IMR-90 (cell line): ENCODE measurements around the gene CADM3. TPM values are rescaled to one million over a fixed set of nuclear protein-coding genes. Genes with fewer than 3 reads are reported as not detected.

ENCODE experiments used
- ATAC-seq: fragments of 200-7000 bp; cut with Tn5 transposase; 2 replicates; pipeline ENCODE4 v1.9.1; 2020; ENCODE audit warnings: low read depth, mild to moderate bottlenecking, moderate library complexity
- BruUV-seq: library from RNA; stranded (reverse); fragments of 400-500 nt; replicated peaks from 2 replicates; lab custom pipeline; 2021; lab: Mats Ljungman, UMichigan
- CTCF ChIA-PET: fragments of 300-600 bp; formaldehyde crosslinking; extraction: SDS; loops from one replicate; lab custom pipeline; 2021; ENCODE audit warnings: antibody characterized with exemption; lab: Yijun Ruan, JAX
- POLR2A ChIA-PET: fragments of 300-600 bp; sonication (Branson Sonifier 250); formaldehyde crosslinking; loops from one replicate; lab custom pipeline; 2022; ENCODE audit warnings: antibody characterized with exemption; ENCODE audit not compliant: unreplicated experiment; lab: Charles Lee
- DNase-seq: peaks from one replicate; pipeline ENCODE4 v3.0.0; 2013
- H2AFZ ChIP-seq: replicated peaks from 2 replicates; pipeline ENCODE3; 2013; ENCODE audit warnings: low read length, mild to moderate bottlenecking; ENCODE audit not compliant: poor library complexity
- H2AK5ac ChIP-seq: 2 replicates; pipeline ENCODE4 v1.6.1; 2013; ENCODE audit warnings: low read depth, low read length, inconsistent platforms
- H2AK9ac ChIP-seq: replicated peaks from 2 replicates; pipeline ENCODE3; 2013; ENCODE audit warnings: mild to moderate bottlenecking, low read depth, low read length, moderate library complexity; ENCODE audit not compliant: poor library complexity
- H2BK120ac ChIP-seq: 2 replicates; pipeline ENCODE4 v1.6.1; 2013; ENCODE audit warnings: low read depth, low read length, inconsistent platforms
- H2BK15ac ChIP-seq: 3 replicates; pipeline ENCODE4 v1.6.1; 2013; ENCODE audit warnings: low read depth, low read length, inconsistent platforms
- H2BK20ac ChIP-seq: 2 replicates; pipeline ENCODE4 v1.6.1; 2013; ENCODE audit warnings: low read depth, mild to moderate bottlenecking, inconsistent platforms, low read length, moderate library complexity
- H2BK5ac ChIP-seq: 2 replicates; pipeline ENCODE4 v1.6.1; 2013; ENCODE audit warnings: mild to moderate bottlenecking, low read depth, low read length, inconsistent platforms; ENCODE audit not compliant: poor library complexity, severe bottlenecking
- H3K14ac ChIP-seq: replicated peaks from 2 replicates; pipeline ENCODE4 v1.6.1; 2013; ENCODE audit warnings: low read depth, low read length, inconsistent platforms
- H3K18ac ChIP-seq: 2 replicates; pipeline ENCODE4 v1.6.1; 2013; ENCODE audit warnings: low read depth, low read length, control low read depth
- H3K23ac ChIP-seq: 2 replicates; pipeline ENCODE4 v1.6.1; 2013; ENCODE audit warnings: low read depth, low read length, inconsistent platforms
- H3K27ac ChIP-seq: 2 replicates; pipeline ENCODE4 v1.5.1; 2013; ENCODE audit warnings: mild to moderate bottlenecking, control low read depth, low read length; ENCODE audit not compliant: insufficient read depth
- H3K27me3 ChIP-seq: 2 replicates; pipeline ENCODE4 v1.6.1; 2013; ENCODE audit warnings: low read length; ENCODE audit not compliant: control insufficient read depth, insufficient read depth
- H3K36me3 ChIP-seq: 2 replicates; pipeline ENCODE4 v1.6.1; 2013; ENCODE audit warnings: low read length, mixed read lengths; ENCODE audit not compliant: control insufficient read depth, insufficient read depth
- H3K4ac ChIP-seq: 2 replicates; pipeline ENCODE4 v1.6.1; 2013; ENCODE audit warnings: low read depth, low read length, inconsistent platforms
- H3K4me1 ChIP-seq: 2 replicates; pipeline ENCODE4 v1.6.1; 2013; ENCODE audit warnings: low read length, mixed read lengths; ENCODE audit not compliant: control insufficient read depth, insufficient read depth
- H3K4me2 ChIP-seq: 2 replicates; pipeline ENCODE4 v1.6.1; 2013; ENCODE audit warnings: low read depth, mild to moderate bottlenecking, control low read depth, low read length, moderate library complexity
- H3K4me3 ChIP-seq: 2 replicates; pipeline ENCODE4 v1.5.1; 2013; ENCODE audit warnings: low read depth, mild to moderate bottlenecking, control low read depth, low read length, moderate library complexity; ENCODE audit not compliant: insufficient read depth
- H3K56ac ChIP-seq: 2 replicates; pipeline ENCODE4 v1.6.1; 2013; ENCODE audit warnings: low read length, inconsistent platforms; ENCODE audit not compliant: insufficient read depth; ENCODE audit errors: extremely low read depth
- H3K79me1 ChIP-seq, 2 experiments: 2 replicates each; pipeline ENCODE4 v1.6.1; 2013; ENCODE audit warnings: low read length in 2 of 2, inconsistent platforms in 1 of 2, low read depth in 1 of 2
- H3K9ac ChIP-seq: 2 replicates; pipeline ENCODE4 v1.6.1; 2013; ENCODE audit warnings: low read depth, low read length, control low read depth
- H3K9me1 ChIP-seq: 2 replicates; pipeline ENCODE4 v1.6.1; 2013; ENCODE audit warnings: low read length, inconsistent platforms; ENCODE audit not compliant: insufficient read depth
- H3K9me3 ChIP-seq: 2 replicates; pipeline ENCODE4 v1.6.1; 2013; ENCODE audit warnings: low read length; ENCODE audit not compliant: control insufficient read depth, insufficient read depth
- H4K20me1 ChIP-seq: 2 replicates; pipeline ENCODE4 v1.6.1; 2013; ENCODE audit warnings: low read length, inconsistent platforms; ENCODE audit not compliant: insufficient read depth
- H4K5ac ChIP-seq: 2 replicates; pipeline ENCODE4 v1.6.1; 2013; ENCODE audit warnings: mild to moderate bottlenecking, low read depth, low read length, control low read depth
- H4K8ac ChIP-seq, 2 experiments: 2 replicates each; pipeline ENCODE4 v1.6.1; 2013; ENCODE audit warnings: low read depth in 2 of 2, low read length in 2 of 2, control low read depth in 1 of 2, inconsistent platforms in 1 of 2
- H4K91ac ChIP-seq: 2 replicates; pipeline ENCODE4 v1.6.1; 2013; ENCODE audit warnings: low read depth, low read length, inconsistent platforms; ENCODE audit not compliant: insufficient read depth
- BHLHE40 ChIP-seq: fragments of 150-350 bp; IDR thresholded peaks from 2 replicates; pipeline ENCODE4 v1.6.1; 2016; ENCODE audit warnings: mild to moderate bottlenecking, low read depth, low read length
- CEBPB ChIP-seq: IDR thresholded peaks from 2 replicates; pipeline ENCODE4 v1.6.1; 2012; ENCODE audit warnings: low read depth, low read length, improper control_type of control experiment
- CHD1 ChIP-seq: IDR thresholded peaks from 2 replicates; pipeline ENCODE4 v1.6.1; 2012; ENCODE audit warnings: low read depth, low read length, improper control_type of control experiment
- CTCF ChIP-seq: conservative IDR thresholded peaks from 2 replicates; pipeline ENCODE4 v1.5.1; 2012; ENCODE audit warnings: mild to moderate bottlenecking, low read depth, low read length, improper control_type of control experiment
- ELK1 ChIP-seq: fragments of 150-350 bp; IDR thresholded peaks from 2 replicates; pipeline ENCODE4 v1.6.1; 2016; ENCODE audit warnings: low read depth, mild to moderate bottlenecking, low read length, moderate library complexity, borderline replicate concordance
- FOS ChIP-seq: fragments of 150-350 bp; IDR thresholded peaks from 2 replicates; pipeline ENCODE4 v1.6.1; 2016; ENCODE audit warnings: low read depth, low read length
- MAFK ChIP-seq: IDR thresholded peaks from 2 replicates; pipeline ENCODE4 v1.6.1; 2012; ENCODE audit warnings: low read depth, low read length, improper control_type of control experiment
- MAZ ChIP-seq: IDR thresholded peaks from 2 replicates; pipeline ENCODE4 v1.6.1; 2012; ENCODE audit warnings: low read depth, mild to moderate bottlenecking, low read length, improper control_type of control experiment, moderate library complexity, borderline replicate concordance
- MXI1 ChIP-seq: IDR thresholded peaks from 2 replicates; pipeline ENCODE4 v1.6.1; 2012; ENCODE audit warnings: low read depth, mild to moderate bottlenecking, low read length, moderate library complexity, borderline replicate concordance
- NFE2L2 ChIP-seq: fragments of 150-350 bp; IDR thresholded peaks from 2 replicates; pipeline ENCODE4 v1.6.1; 2016; ENCODE audit warnings: low read depth, mild to moderate bottlenecking, low read length
- POLR2A ChIP-seq: IDR thresholded peaks from 2 replicates; pipeline ENCODE4 v1.6.1; 2012; ENCODE audit warnings: mild to moderate bottlenecking, low read depth, low read length
- RAD21 ChIP-seq: IDR thresholded peaks from 2 replicates; pipeline ENCODE4 v1.6.1; 2012; ENCODE audit warnings: low read length, improper control_type of control experiment
- RCOR1 ChIP-seq: IDR thresholded peaks from 2 replicates; pipeline ENCODE4 v1.6.1; 2012; ENCODE audit warnings: mild to moderate bottlenecking, low read length, improper control_type of control experiment; ENCODE audit not compliant: insufficient replicate concordance
- RFX5 ChIP-seq: IDR thresholded peaks from 2 replicates; pipeline ENCODE4 v1.8.0; 2012; ENCODE audit warnings: low read depth, mild to moderate bottlenecking, low read length, moderate library complexity
- SMC3 ChIP-seq: fragments of 150-350 bp; IDR thresholded peaks from 2 replicates; pipeline ENCODE4 v1.6.1; 2016; ENCODE audit warnings: low read depth, mild to moderate bottlenecking, antibody characterized with exemption, low read length, moderate library complexity
- WGBS, 2 experiments: methylation state at CpG; one replicate each; pipeline versions ENCODE4 v1.1.5 to v1.1.7; 2013; ENCODE audit warnings: missing lambda C conversion rate in 2 of 2; ENCODE audit not compliant: insufficient read length in 1 of 2; ENCODE audit errors: extremely low coverage in 2 of 2; 5-methylcytosine and 5-hydroxymethylcytosine counted together
- dilution Hi-C: fragments of 300-500 bp; cut with HindIII; formaldehyde crosslinking; loops from one replicate; pipeline ENCODE4 v1.14.3; 2018; ENCODE audit warnings: low sequenced_read_pairs; ENCODE audit not compliant: unreplicated experiment
- in situ Hi-C: fragments of 300-500 bp; cut with MboI; formaldehyde crosslinking; loops from 3 replicates; pipeline ENCODE4 v1.14.3; 2019; ENCODE audit warnings: low sequenced_read_pairs, inconsistent platforms, mixed read lengths
- intact Hi-C: fragments of 100-400 bp; cut with micrococcal nuclease; formaldehyde crosslinking; loops from 2 replicates; pipeline ENCODE4 v1.10.0; 2022
- polyA plus RNA-seq, 3 experiments: library from polyadenylated mRNA; depleted of rRNA; stranded (reverse); fragments of >200 nt; gene quantifications; 2 replicates each; pipeline ENCODE4 v1.2.3, GENCODE V29; 2012; ENCODE audit warnings: low replicate concordance in 1 of 3
- total RNA-seq: library from RNA; depleted of rRNA; stranded (reverse); fragments of >200 nt; gene quantifications from 2 replicates; pipeline ENCODE4 v1.2.3, GENCODE V29; 2012

The CADM3 gene
- total and polyA plus RNA-seq, 2 of the 4 experiments (the other 2 are of a cell fraction) = not detected

GRCh38 chr1:159172614-159173291, 1.3 kb downstream of the CADM3 start:
- H3K9ac ChIP-seq = no peak overlapping the region
- no peak overlapping the region for H3K4me3 ChIP-seq
- WGBS, 2 experiments = 0% methylated on average over 2 of the region's 17 CpGs; no CpG with 5 or more reads in 1 of the 2 experiments
- DNase-seq (no peak), ATAC-seq (no peak)
- no peak overlapping the region for H4K91ac ChIP-seq
- no peaks in the 10 kb centered on the region for H3K9me3 ChIP-seq
- TF ChIP-seq RFX5 = no peak
- TF ChIP-seq CHD1 = no peak
- TF ChIP-seq CEBPB = no peak
- no peak for TF ChIP-seq FOS
- TF ChIP-seq CTCF = no peak
- TF ChIP-seq ELK1 = no peak
- TF ChIP-seq POLR2A = no peak
- no peak for TF ChIP-seq MXI1
- no peak for TF ChIP-seq RCOR1
- no peak for TF ChIP-seq NFE2L2
- TF ChIP-seq BHLHE40 = no peak
- TF ChIP-seq SMC3 = no peak
- TF ChIP-seq MAZ = no peak
- TF ChIP-seq MAFK = no peak
- TF ChIP-seq RAD21 = no peak
- H3K4me1 ChIP-seq = no peaks in the 10 kb centered on the region; the same call in 1 of the 2 replicates
- no peak overlapping the region for H2AK9ac ChIP-seq
- POLR2A ChIA-PET = no interaction called here
- CTCF ChIA-PET = no interaction called here
- dilution Hi-C loops = no loop called here
- no peak overlapping the region for H2BK15ac ChIP-seq
- H3K56ac ChIP-seq = no peak overlapping the region
- H3K18ac ChIP-seq = no peak overlapping the region
- H4K5ac ChIP-seq = no peak overlapping the region
- H3K9me1 ChIP-seq = no peaks in the 10 kb centered on the region
- no TSS peak for BruUV-seq
- H2AFZ ChIP-seq = no peak overlapping the region
- H2BK5ac ChIP-seq = no peak overlapping the region
- H3K27ac ChIP-seq = no peak overlapping the region
- no peak overlapping the region for H3K4ac ChIP-seq
- intact Hi-C loops = no loop called here
- no peak overlapping the region for H2BK120ac ChIP-seq
- in situ Hi-C loops = no loop called here
- H2AK5ac ChIP-seq = no peak overlapping the region
- H3K23ac ChIP-seq = no peak overlapping the region
- no peaks in the 10 kb centered on the region for H4K20me1 ChIP-seq
- H3K36me3 ChIP-seq = no peaks in the 10 kb centered on the region
- H3K4me2 ChIP-seq = no peak overlapping the region
- no peak overlapping the region for H3K14ac ChIP-seq
- peaks cover 23% of the 10 kb centered on the region for H3K27me3 ChIP-seq
- H3K79me1 ChIP-seq = no peaks in the 10 kb centered on the region
- H2BK20ac ChIP-seq = no peak overlapping the region
- no peak overlapping the region for H4K8ac ChIP-seq
